ENCODE data around the gene STIP1.
A peak's percentile ranks its signal among the peaks of the same experiment; 100 is the strongest.

The STIP1 gene

DNA sequence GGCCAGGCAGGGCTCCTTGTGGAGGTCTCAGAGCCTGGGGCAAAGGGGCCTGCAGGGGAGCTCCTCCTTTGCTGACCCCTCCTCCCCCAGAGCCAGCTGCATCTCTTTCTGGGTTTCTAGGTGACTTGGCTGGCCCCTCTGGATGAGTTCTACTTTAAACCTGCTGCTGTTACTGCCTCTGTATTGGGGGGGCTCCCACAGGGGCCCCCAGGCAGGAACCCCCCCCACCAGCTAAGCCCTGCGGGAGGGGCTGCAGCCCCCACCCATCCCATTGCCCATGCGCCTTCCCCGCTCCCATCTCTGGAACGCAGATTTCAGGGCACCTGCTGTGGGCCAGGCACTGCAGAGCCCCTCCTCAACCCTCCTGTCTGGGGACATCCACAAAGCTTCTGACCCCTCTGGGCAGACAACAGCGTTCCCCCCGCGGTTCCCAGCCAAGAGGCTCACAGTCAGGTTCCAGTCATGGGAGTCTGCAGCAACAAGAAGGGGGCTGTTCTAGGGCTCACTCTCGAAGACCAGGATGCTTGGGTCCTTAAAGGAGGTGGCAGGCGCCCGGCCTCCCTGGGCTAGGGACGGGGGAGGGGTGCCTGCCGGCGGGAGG is 64.5 kb downstream of the STIP1 start:
- no peak for DNase-seq (ENCODE audit: low read depth in 3 of 3)

DNA sequence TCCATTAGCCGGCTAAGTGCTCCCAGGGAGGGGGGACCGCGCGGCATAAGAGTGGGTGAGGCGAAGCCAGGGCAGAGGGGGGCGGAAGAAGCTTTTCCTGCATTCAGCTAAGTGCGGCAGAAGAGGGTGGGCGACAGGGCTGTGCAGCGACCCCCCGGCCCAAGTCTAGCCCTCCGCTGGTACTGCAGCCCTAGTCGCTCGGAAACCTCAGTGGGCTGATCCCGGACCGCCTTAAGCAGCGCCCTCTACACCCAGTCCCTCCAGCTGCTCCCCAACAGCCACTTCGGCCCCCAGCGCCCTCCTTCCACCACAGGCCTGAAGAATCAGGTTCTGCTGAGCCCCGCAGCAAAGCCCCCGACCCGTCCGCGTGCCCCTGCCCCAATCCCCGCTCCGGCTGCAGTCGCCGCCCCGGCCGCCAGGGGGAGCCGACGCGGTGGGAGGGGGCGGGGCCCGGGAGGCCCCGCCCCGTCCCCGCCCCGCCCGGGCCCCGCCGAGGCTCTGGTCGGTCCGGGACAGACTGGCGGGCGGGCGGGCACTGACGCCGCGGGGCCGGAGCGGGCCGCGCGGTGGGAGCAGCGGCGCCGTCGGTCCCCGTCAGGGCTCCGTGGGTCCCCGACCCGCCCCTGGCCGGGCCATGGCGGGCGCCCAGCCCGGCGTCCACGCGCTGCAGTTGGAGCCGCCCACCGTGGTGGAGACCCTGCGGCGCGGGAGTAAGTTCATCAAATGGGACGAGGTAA is 65.2 kb downstream of the STIP1 start, which contains the start of gene PLCB3:
TSS of gene PLCB3 (plus strand) at position 515 of the 737 bp plus-strand sequence. CDS start at position 635, 120 bp downstream.
- peak in 2 of 3 experiments; percentile 42 to 57 for DNase-seq (ENCODE audit: low read depth in 3 of 3)

DNA sequence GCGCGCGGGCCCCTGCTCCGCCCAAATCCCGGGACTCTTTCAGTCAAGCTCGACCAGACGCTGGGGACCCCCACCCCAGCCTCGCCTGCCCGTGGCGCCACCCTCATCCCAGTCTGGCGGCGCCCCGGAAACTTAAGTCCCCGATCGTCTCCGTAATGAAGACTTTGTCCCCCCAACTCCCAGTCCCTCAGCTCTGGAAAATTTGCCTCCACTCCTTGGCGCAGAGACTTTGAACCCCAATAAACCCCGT is 65.7 kb downstream of the STIP1 start:
- DNase-seq (ENCODE audit: low read depth in 3 of 3), result no peak

DNA sequence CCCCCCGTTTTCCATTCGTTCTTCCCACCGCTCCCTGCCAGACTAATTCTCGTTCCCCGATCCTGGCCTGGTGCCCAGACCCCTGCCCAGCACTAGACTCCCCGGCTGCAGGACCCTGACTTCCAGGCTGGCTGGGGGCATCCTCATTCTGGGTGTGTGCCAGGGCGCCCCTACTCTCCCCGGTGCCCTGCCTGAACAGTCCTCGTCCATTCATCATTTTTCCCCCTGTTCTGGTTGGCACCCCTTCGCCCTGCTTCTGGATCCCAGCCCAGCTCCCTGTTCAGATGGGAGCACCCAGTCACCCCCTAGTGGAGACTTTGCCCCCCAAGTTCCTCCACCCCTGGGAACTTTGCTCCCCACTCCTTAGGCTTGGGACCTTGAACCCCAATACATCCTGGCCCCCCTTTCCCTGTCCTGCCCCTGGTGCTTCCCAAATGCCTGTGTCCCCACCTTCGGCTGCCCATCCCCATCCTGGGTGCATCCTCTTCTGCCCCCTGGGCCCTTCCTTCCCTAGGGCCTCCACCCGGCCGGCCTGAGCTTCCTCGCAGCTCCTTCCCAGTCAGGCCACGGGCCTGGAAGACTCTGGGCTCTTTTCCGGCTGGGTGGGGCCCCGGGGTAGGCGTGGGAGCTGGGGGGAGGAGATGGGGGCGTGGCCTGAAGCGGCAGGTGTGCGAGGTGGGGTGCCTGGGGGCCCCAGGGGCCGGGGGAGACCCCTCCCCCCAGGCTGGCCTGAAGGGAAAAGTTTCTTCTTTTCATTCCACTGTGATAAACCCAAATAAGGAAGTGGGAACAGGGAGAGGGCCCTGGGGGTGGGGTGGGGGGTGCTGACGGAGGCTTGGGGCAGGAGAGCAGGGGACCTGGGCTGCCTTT is 66.3 kb downstream of the STIP1 start:
- no peak for DNase-seq (ENCODE audit: low read depth in 3 of 3)

DNA sequence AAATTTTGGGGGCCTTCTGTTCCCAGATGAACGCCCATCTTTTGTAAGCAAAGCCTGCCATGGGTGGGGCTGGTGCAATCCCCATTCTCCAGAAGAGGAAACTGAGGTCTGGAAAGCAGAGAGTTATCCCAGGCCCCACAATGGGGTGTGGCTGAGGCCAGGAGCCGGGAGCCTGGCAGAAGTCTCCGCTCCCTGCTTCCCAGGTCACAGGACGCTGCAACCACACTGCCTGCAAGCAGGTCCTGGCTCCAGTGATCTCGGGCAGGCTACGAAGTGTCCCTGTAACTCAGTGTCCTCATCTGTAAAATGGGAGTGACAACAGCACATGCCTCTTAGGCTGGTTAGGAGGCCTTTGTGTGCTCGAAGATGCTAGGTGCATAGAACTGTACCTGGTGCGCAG is 67.1 kb downstream of the STIP1 start:
- no peak for DNase-seq (ENCODE audit: low read depth in 3 of 3)

DNA sequence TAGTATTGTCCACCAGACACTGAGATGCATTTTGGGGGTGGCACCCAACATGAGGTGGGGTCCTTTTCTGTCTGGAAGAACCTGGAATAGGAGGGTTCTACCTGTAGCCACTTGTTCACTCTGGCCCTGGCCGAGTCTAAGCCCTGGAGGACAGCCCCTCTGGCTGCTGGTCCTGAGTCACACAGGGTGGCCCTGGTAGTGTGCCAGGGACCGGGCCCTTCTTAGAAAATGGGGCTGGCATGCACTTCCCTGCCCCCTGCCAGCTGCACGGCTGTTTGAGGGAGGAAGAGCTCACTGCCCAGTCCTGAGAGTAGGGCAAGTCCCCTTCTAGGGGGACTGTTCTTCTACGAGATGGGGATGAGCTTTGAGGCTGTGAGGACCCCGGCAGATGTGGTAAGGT is 67.5 kb downstream of the STIP1 start:
- DNase-seq (ENCODE audit: low read depth in 3 of 3), result no peak
